ENCODE results near the gene SRSF2.

DNA sequence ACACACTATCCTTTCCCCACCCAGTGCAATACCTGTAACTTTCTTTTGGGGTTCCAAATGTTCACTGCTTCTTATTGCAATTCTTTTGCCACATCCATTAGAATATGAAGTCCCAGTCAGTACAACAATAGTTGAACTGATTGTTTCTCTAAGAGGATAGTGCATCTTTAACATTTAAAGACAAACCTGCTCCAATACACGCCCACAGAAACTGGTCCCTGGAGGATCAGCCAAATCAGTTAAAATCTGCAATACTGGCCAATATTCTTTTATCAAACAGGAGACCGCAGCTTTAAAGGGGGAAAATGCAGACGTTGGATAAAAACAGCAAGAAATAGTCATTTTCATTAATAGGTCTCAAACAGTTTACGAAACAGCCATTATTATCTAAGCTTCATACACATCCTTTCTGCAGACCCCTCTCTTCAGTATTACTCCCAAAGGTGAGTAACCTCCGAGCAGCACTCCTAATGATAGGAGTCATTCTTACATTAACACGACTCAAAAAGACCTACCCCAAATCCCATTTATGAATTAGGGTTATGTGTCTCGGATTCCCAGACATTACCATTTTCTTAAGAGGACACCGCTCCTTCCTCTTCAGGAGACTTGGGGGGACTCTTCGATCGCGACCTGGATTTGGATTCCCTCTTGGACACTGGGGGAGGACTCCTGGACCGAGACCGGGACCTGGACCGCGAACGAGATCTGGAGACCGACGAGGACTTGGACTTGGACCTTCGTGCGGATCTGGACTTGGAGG, 1.4 kb downstream of the SRSF2 start:
- TF ChIP-seq POLR2A (IDR thresholded peaks at IDR 0.05) (no peak), POLR2AphosphoS5 (IDR thresholded peaks at IDR 0.05) (no peak)
